ENCODE results near the gene SLC34A2.

The SLC34A2 gene

DNA sequence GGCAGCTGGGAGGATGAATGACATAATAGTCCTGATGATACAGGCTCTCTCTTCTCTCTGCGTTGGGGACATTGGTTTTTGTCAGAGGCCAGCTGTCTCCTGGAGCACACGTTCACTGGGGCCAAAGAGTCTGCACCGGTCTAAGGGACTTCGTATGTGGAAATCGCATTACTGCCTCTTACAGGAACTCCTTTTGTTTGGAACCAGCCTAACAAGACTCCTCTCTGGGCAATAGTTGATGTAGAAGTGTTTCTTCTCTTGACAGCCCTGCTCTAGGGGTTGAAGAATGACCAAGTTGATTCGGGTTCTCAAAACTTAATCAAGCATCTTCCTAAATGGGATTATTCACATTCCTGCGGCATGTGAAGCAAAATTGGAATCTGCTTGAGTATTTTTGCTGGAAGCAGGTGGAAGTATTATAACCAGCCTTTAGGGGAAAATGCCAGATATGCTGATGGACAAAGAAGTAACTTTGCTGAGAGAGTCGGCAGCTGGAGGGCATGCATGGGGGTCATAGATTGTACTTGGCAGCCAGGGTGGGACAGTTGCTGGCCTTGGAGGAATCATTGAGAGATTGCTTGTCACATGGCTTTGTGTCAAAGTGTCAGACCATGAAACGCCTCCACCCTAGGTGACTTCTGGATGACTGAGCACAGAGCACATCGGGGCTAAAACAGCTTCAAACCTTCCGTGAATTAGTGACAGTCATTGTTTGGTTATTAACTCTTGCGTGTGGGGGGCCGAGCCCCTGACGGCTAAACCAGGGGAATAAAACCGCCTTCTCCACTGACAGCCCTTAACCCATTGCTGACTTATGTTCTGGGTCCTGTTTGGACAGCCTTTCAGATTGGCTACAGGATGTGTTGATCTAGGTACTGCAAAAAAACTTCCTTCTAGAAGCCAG is 34.4 kb upstream of the SLC34A2 start:
- TF ChIP-seq TCF12 (IDR thresholded peaks at IDR 0.05; ENCODE audit: low read depth) (peak; percentile 79), EP300 (IDR thresholded peaks at IDR 0.05; ENCODE audit: borderline replicate concordance) (peak; percentile 70; the same call in 1 of the 2 replicates), CEBPB (IDR thresholded peaks at IDR 0.05) (peak; percentile 5; the same call in 1 of the 2 replicates), YY1 (IDR thresholded peaks at IDR 0.05; ENCODE audit: low read depth) (no peak), EGR1 (IDR thresholded peaks at IDR 0.05) (no peak), TEAD4 (IDR thresholded peaks at IDR 0.05) (peak; percentile 94), RAD21 (IDR thresholded peaks at IDR 0.05; ENCODE audit: low read depth) (no peak), CREB1 (IDR thresholded peaks at IDR 0.05; ENCODE audit: low read depth) (no peak), FOXM1 (IDR thresholded peaks at IDR 0.05; ENCODE audit: borderline replicate concordance, low read depth) (peak; percentile 69; the same call in 1 of the 2 replicates), NFIC (IDR thresholded peaks at IDR 0.05) (peak; percentile 55; the same call in 1 of the 2 replicates), TAF1 (IDR thresholded peaks at IDR 0.05; ENCODE audit: low read depth) (no peak), ZBTB7A (IDR thresholded peaks at IDR 0.05; ENCODE audit: low read depth) (peak; percentile 72; the same call in 1 of the 2 replicates)
- TF ChIP-seq, protein P1, sequence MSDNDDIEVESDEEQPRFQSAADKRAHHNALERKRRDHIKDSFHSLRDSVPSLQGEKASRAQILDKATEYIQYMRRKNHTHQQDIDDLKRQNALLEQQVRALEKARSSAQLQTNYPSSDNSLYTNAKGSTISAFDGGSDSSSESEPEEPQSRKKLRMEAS (IDR thresholded peaks at IDR 0.05), result peak; percentile 60; the same call in 1 of the 2 replicates
- TF ChIP-seq, protein P2, sequence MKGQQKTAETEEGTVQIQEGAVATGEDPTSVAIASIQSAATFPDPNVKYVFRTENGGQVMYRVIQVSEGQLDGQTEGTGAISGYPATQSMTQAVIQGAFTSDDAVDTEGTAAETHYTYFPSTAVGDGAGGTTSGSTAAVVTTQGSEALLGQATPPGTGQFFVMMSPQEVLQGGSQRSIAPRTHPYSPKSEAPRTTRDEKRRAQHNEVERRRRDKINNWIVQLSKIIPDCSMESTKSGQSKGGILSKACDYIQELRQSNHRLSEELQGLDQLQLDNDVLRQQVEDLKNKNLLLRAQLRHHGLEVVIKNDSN (IDR thresholded peaks at IDR 0.05), result peak; percentile 61
- TF ChIP-seq, protein P3, sequence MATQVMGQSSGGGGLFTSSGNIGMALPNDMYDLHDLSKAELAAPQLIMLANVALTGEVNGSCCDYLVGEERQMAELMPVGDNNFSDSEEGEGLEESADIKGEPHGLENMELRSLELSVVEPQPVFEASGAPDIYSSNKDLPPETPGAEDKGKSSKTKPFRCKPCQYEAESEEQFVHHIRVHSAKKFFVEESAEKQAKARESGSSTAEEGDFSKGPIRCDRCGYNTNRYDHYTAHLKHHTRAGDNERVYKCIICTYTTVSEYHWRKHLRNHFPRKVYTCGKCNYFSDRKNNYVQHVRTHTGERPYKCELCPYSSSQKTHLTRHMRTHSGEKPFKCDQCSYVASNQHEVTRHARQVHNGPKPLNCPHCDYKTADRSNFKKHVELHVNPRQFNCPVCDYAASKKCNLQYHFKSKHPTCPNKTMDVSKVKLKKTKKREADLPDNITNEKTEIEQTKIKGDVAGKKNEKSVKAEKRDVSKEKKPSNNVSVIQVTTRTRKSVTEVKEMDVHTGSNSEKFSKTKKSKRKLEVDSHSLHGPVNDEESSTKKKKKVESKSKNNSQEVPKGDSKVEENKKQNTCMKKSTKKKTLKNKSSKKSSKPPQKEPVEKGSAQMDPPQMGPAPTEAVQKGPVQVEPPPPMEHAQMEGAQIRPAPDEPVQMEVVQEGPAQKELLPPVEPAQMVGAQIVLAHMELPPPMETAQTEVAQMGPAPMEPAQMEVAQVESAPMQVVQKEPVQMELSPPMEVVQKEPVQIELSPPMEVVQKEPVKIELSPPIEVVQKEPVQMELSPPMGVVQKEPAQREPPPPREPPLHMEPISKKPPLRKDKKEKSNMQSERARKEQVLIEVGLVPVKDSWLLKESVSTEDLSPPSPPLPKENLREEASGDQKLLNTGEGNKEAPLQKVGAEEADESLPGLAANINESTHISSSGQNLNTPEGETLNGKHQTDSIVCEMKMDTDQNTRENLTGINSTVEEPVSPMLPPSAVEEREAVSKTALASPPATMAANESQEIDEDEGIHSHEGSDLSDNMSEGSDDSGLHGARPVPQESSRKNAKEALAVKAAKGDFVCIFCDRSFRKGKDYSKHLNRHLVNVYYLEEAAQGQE (IDR thresholded peaks at IDR 0.05; ENCODE audit: low read depth), result no peak

DNA sequence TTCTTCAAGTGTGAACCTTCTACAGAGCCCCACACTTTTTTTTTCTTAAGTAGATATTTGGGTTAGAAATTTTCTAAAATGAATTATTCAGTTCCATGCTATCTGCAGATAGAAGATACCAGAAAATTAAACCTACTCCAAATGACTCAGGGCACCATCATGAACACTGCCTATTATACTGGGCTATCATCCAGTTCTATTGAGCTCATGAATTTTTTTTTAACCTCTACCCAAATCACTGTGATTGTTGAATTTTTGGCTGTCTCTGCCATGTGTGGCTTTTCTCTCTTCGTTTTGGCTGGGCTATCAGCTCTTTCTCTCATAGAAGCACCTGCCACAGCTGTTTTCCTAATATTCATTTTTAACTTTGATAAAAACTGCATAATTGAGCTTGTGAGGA is 31.0 kb upstream of the SLC34A2 start:
- TF ChIP-seq NFIC (IDR thresholded peaks at IDR 0.05), result no peak
- TF ChIP-seq, protein P2 (IDR thresholded peaks at IDR 0.05), result no peak
- TF ChIP-seq EP300 (IDR thresholded peaks at IDR 0.05; ENCODE audit: borderline replicate concordance), result no peak
- no peak for TF ChIP-seq FOXM1 (IDR thresholded peaks at IDR 0.05; ENCODE audit: borderline replicate concordance, low read depth)
- no peak for TF ChIP-seq TEAD4 (IDR thresholded peaks at IDR 0.05)
- no peak for TF ChIP-seq ZBTB7A (IDR thresholded peaks at IDR 0.05; ENCODE audit: low read depth)
- no peak for TF ChIP-seq YY1 (IDR thresholded peaks at IDR 0.05; ENCODE audit: low read depth)
- no peak for TF ChIP-seq EGR1 (IDR thresholded peaks at IDR 0.05)
- TF ChIP-seq TAF1 (IDR thresholded peaks at IDR 0.05; ENCODE audit: low read depth), result no peak
- TF ChIP-seq RAD21 (IDR thresholded peaks at IDR 0.05; ENCODE audit: low read depth), result no peak
- TF ChIP-seq, protein P3 (IDR thresholded peaks at IDR 0.05; ENCODE audit: low read depth), result no peak
- TF ChIP-seq CREB1 (IDR thresholded peaks at IDR 0.05; ENCODE audit: low read depth), result no peak

DNA sequence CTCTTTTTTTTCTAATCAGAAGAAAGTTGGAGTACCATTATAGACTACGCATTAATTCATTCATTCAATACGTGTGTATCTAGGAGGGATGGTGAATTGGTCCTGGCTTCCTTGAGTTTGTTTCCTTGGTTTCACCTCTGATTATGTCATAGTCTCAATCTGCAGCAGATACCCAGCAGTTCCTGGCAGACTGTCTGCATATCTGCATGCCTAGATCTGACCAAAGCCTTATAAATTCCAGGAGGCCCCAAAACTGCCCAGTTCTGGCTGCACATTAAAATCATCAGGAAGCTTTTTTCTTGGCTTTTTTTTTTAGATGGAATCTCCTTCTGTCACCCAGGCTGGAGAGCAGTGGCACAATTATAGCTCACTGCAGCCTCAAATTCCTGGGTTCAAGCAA is 27.2 kb upstream of the SLC34A2 start:
- TF ChIP-seq YY1 (IDR thresholded peaks at IDR 0.05; ENCODE audit: low read depth) (no peak), FOXM1 (IDR thresholded peaks at IDR 0.05; ENCODE audit: borderline replicate concordance, low read depth) (no peak), TCF12 (IDR thresholded peaks at IDR 0.05; ENCODE audit: low read depth) (no peak), EP300 (IDR thresholded peaks at IDR 0.05; ENCODE audit: borderline replicate concordance) (no peak), NFIC (IDR thresholded peaks at IDR 0.05) (no peak), TEAD4 (IDR thresholded peaks at IDR 0.05) (no peak), CREB1 (IDR thresholded peaks at IDR 0.05; ENCODE audit: low read depth) (no peak), TAF1 (IDR thresholded peaks at IDR 0.05; ENCODE audit: low read depth) (no peak), EGR1 (IDR thresholded peaks at IDR 0.05) (no peak), RAD21 (IDR thresholded peaks at IDR 0.05; ENCODE audit: low read depth) (no peak), ZBTB7A (IDR thresholded peaks at IDR 0.05; ENCODE audit: low read depth) (no peak), CEBPB (IDR thresholded peaks at IDR 0.05) (no peak)
- TF ChIP-seq, protein P2 (IDR thresholded peaks at IDR 0.05), result no peak
- TF ChIP-seq, protein P3 (IDR thresholded peaks at IDR 0.05; ENCODE audit: low read depth), result no peak
- TF ChIP-seq, protein P1 (IDR thresholded peaks at IDR 0.05), result no peak

Measured in Ishikawa (cell line).